Esophagus muscularis mucosa (tissue), 3 donors: ENCODE results near the gene ETF1.

Source experiments
- POLR2AphosphoS5 ChIP-seq, 2 donors: sonication (generic); formaldehyde crosslinking; IDR thresholded peaks; one replicate each; pipeline ENCODE4 v1.6.1; 2017; ENCODE audit warnings: antibody characterized with exemption in 2 of 2
- TF ChIP-seq, protein P1 (sequence below), 3 experiments: fragments of 200-600 bp in 2 of 3; fragments of 450-650 bp in 1 of 3; sonication (generic) in 2 of 3; IDR thresholded peaks; one replicate each; pipeline ENCODE4 v1.5.1; 2017 to 2019; ENCODE audit warnings: antibody characterized with exemption in 3 of 3, mild to moderate bottlenecking in 2 of 3, moderate library complexity in 1 of 3

DNA sequence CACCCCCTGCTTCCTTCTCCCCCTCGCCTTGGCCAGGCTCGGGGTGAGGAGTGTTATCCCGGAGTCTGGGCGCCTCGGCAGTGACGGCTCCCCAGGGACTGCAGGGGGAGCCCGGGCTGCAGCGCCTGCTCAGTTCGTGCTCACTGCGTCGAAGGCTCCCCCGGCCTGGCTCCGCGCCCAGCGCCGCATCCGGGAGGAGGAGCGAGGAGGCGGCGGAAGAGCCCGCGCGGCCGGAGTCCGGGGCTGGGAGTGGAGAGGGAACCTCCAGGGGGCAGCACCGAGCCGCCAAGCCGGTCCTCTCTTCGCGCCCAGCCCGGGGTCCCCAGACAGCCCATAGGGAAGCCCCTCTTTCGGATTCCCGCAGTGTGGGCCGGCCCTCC lies 79.0 kb downstream of the ETF1 start:
- TF ChIP-seq, protein P1, sequence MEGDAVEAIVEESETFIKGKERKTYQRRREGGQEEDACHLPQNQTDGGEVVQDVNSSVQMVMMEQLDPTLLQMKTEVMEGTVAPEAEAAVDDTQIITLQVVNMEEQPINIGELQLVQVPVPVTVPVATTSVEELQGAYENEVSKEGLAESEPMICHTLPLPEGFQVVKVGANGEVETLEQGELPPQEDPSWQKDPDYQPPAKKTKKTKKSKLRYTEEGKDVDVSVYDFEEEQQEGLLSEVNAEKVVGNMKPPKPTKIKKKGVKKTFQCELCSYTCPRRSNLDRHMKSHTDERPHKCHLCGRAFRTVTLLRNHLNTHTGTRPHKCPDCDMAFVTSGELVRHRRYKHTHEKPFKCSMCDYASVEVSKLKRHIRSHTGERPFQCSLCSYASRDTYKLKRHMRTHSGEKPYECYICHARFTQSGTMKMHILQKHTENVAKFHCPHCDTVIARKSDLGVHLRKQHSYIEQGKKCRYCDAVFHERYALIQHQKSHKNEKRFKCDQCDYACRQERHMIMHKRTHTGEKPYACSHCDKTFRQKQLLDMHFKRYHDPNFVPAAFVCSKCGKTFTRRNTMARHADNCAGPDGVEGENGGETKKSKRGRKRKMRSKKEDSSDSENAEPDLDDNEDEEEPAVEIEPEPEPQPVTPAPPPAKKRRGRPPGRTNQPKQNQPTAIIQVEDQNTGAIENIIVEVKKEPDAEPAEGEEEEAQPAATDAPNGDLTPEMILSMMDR (IDR thresholded peaks at IDR 0.05) = peak; percentile 86 to 91 (median 91)
- peak; percentile 93 for TF ChIP-seq POLR2AphosphoS5 (IDR thresholded peaks at IDR 0.05)
